Common myeloid progenitor, CD34-positive (primary cell): Measurements from ENCODE around the gene OMG.
"Not testable (repeated sequence)": the region's sequence is repeated elsewhere in the genome, so short reads cannot be mapped to it uniquely, and the experiment has no call there.

Experiments
- CTCF ChIA-PET: fragments of 350-600 bp; sonication (Branson Sonifier 250); formaldehyde crosslinking; loops from one replicate; lab custom pipeline; 2021; ENCODE audit warnings: antibody characterized with exemption; lab: Charles Lee
- POLR2A ChIA-PET: fragments of 350-600 bp; sonication (Branson Sonifier 250); formaldehyde crosslinking; loops from one replicate; lab custom pipeline; 2021; ENCODE audit warnings: antibody characterized with exemption; lab: Charles Lee
- DNase-seq, 3 donors: peaks; one replicate each; pipeline versions ENCODE4 v3.0.0 to v3.0.0-alpha.2; 2013
- H3K27ac ChIP-seq, 2 experiments: 1 replicate in 1 of 2; 2 replicates in 1 of 2; pipeline ENCODE4 v1.7.0; 2013; ENCODE audit warnings: inconsistent platforms in 2 of 2, low read length in 2 of 2, mild to moderate bottlenecking in 2 of 2, low read depth in 1 of 2, moderate library complexity in 1 of 2; ENCODE audit not compliant: severe bottlenecking in 2 of 2, insufficient read depth in 1 of 2, poor library complexity in 1 of 2
- H3K27me3 ChIP-seq, 5 experiments: replicated peaks in 2 of 5; 1 replicate in 3 of 5; 2 replicates in 2 of 5; pipeline versions ENCODE4 v1.6.1 to v1.7.0; 2013; ENCODE audit warnings: low read length in 4 of 5, mild to moderate bottlenecking in 2 of 5, moderate library complexity in 2 of 5, inconsistent platforms in 1 of 5; ENCODE audit not compliant: insufficient read depth in 5 of 5, control insufficient read depth in 4 of 5
- H3K36me3 ChIP-seq, 4 experiments: 1 replicate in 2 of 4; 2 replicates in 2 of 4; pipeline versions ENCODE4 v1.6.1 to v1.7.0; 2013; ENCODE audit warnings: low read length in 3 of 4, control low read depth in 1 of 4, mild to moderate bottlenecking in 1 of 4; ENCODE audit not compliant: control insufficient read depth in 4 of 4, insufficient read depth in 4 of 4
- H3K4me1 ChIP-seq, 4 experiments: 1 replicate in 3 of 4; 2 replicates in 1 of 4; pipeline versions ENCODE4 v1.6.1 to v1.7.1; 2013; ENCODE audit warnings: low read length in 3 of 4, mild to moderate bottlenecking in 3 of 4, control low read depth in 1 of 4, inconsistent platforms in 1 of 4, moderate library complexity in 1 of 4; ENCODE audit not compliant: control insufficient read depth in 4 of 4, insufficient read depth in 4 of 4; ENCODE audit errors: control extremely low read depth in 1 of 4
- H3K4me3 ChIP-seq, 7 experiments: 1 replicate in 4 of 7; 2 replicates in 3 of 7; pipeline versions ENCODE4 v1.5.1 to v1.7.0; 2013; ENCODE audit warnings: mild to moderate bottlenecking in 7 of 7, low read length in 6 of 7, moderate library complexity in 6 of 7, inconsistent platforms in 2 of 7, low read depth in 2 of 7, control low read depth in 1 of 7; ENCODE audit not compliant: insufficient read depth in 4 of 7, control insufficient read depth in 1 of 7; ENCODE audit errors: extremely low read depth in 1 of 7
- H3K9me3 ChIP-seq, 5 experiments: 1 replicate in 4 of 5; 2 replicates in 1 of 5; pipeline versions ENCODE4 v1.6.1 to v1.7.1; 2013; ENCODE audit warnings: low read length in 4 of 5, mild to moderate bottlenecking in 2 of 5, inconsistent platforms in 1 of 5, low read depth in 1 of 5, moderate library complexity in 1 of 5; ENCODE audit not compliant: control insufficient read depth in 4 of 5, insufficient read depth in 2 of 5; ENCODE audit errors: control extremely low read depth in 1 of 5
- WGBS: methylation state at CpG from one replicate; pipeline ENCODE4 v1.1.5; 2013; ENCODE audit not compliant: insufficient coverage; 5-methylcytosine and 5-hydroxymethylcytosine counted together

The OMG gene

GRCh38 chr17:31272803-31273202 is 24.2 kb downstream of the OMG start:
- ChIA-PET CTCF (no interaction called here), POLR2A (no interaction called here)
- H3K9me3 ChIP-seq, result no peaks in the 10 kb centered on the region
- H3K4me1 ChIP-seq, result peaks cover 0 to 8% (median 2%) of the 10 kb centered on the region in 4 experiments
- DNase-seq, result no peak
- H3K27ac ChIP-seq, result no peak overlapping the region
- no peak overlapping the region for H3K4me3 ChIP-seq
- H3K27me3 ChIP-seq, result no peaks in the 10 kb centered on the region
- peaks cover 3 to 37% (median 16%) of the 10 kb centered on the region in 4 experiments for H3K36me3 ChIP-seq

- CTCF ChIA-PET, result no interaction called here
- Histone ChIP-seq H3K9me3 (no peaks in the 10 kb centered on the region), H3K27me3 (no peaks in the 10 kb centered on the region), H3K27ac (no peak overlapping the region), H3K36me3 (peaks cover 3 to 33% (median 16%) of the 10 kb centered on the region in 4 experiments), H3K4me3 (no peak overlapping the region), H3K4me1 (peaks cover 0 to 8% (median 2%) of the 10 kb centered on the region in 4 experiments)
- no CpG with 5 or more reads among the region's 1 CpG for WGBS
- DNase-seq, result no peak
- POLR2A ChIA-PET, result no interaction called here
Measured at GRCh38 chr17:31272236-31272635, 24.8 kb downstream of the OMG start.

- POLR2A ChIA-PET, result no interaction called here
Measured at GRCh38 chr17:31269578-31269983, 27.5 kb downstream of the OMG start.

GRCh38 chr17:31269036-31269577 is 27.9 kb downstream of the OMG start:
- Histone ChIP-seq H3K27me3 (no peaks in the 10 kb centered on the region), H3K4me1 (peaks cover 0 to under 1% (median 0%) of the 10 kb centered on the region in 4 experiments), H3K27ac (no peak overlapping the region), H3K4me3 (no peak overlapping the region), H3K36me3 (peaks cover 3 to 27% (median 16%) of the 10 kb centered on the region in 4 experiments), H3K9me3 (no peaks in the 10 kb centered on the region)
- POLR2A ChIA-PET, result no interaction called here
- CTCF ChIA-PET, result interaction anchor here (1.0 to 1.9 kb wide), 3 partner anchors 11 to 103 kb away, joined by 3 to 9 read pairs (median 3); no protein-coding TSS in a partner anchor
- DNase-seq, result no peak
- 100% methylated on average over 1 of the region's 2 CpGs for WGBS

More at GRCh38 chr17:31269578-31269983, 27.5 kb downstream of the OMG start:
- no peak overlapping the region for H3K27ac ChIP-seq
- peaks cover 0 to 5% (median 2%) of the 10 kb centered on the region in 4 experiments for H3K4me1 ChIP-seq
- H3K27me3 ChIP-seq, result no peaks in the 10 kb centered on the region
- no peak overlapping the region for H3K4me3 ChIP-seq
- H3K9me3 ChIP-seq, result no peaks in the 10 kb centered on the region
- no peak for DNase-seq
- peaks cover 3 to 27% (median 16%) of the 10 kb centered on the region in 4 experiments for H3K36me3 ChIP-seq
- CTCF ChIA-PET, result interaction anchor here (0.6 to 1.9 kb wide), 4 partner anchors 10 to 414 kb away, joined by 3 to 9 read pairs (median 3); no protein-coding TSS in a partner anchor
- WGBS, result 100% methylated on average over 1 of the region's 1 CpG

- Histone ChIP-seq H3K4me1 (no peaks in the 10 kb centered on the region), H3K27ac (no peak overlapping the region), H3K9me3 (no peaks in the 10 kb centered on the region), H3K4me3 (no peak overlapping the region), H3K36me3 (peaks cover 5 to 28% (median 16%) of the 10 kb centered on the region in 4 experiments), H3K27me3 (no peaks in the 10 kb centered on the region)
- 87% methylated on average over 2 of the region's 2 CpGs for WGBS
- POLR2A ChIA-PET, result interaction anchor here (0.9 kb wide), 1 partner anchor 46 kb away, joined by 3 read pairs; no protein-coding TSS in a partner anchor
- DNase-seq, result peak; percentile 19 to 33 (median 27)
- CTCF ChIA-PET, result interaction anchor here (0.8 to 2.2 kb wide), 6 partner anchors 9 to 113 kb away, joined by 3 to 6 read pairs (median 4); no protein-coding TSS in a partner anchor
Measured at GRCh38 chr17:31266042-31266441, 31.0 kb downstream of the OMG start.

GRCh38 chr17:31262923-31263322 is 34.1 kb downstream of the OMG start:
- H3K27me3 ChIP-seq, CTCF ChIA-PET, DNase-seq, H3K4me1 ChIP-seq, H3K9me3 ChIP-seq, H3K4me3 ChIP-seq, POLR2A ChIA-PET, H3K27ac ChIP-seq: not testable (repeated sequence)
- peaks cover 2 to 17% (median 13%) of the 10 kb centered on the region in 4 experiments for H3K36me3 ChIP-seq
- no CpG with 5 or more reads among the region's 1 CpG for WGBS

GRCh38 chr17:31261601-31262000 is 35.4 kb downstream of the OMG start:
- H3K4me3 ChIP-seq, result no peak overlapping the region
- no peak for DNase-seq
- WGBS, result 71% methylated on average over 1 of the region's 1 CpG
- no peaks in the 10 kb centered on the region for H3K27me3 ChIP-seq
- peaks cover 2 to 15% (median 12%) of the 10 kb centered on the region in 4 experiments for H3K36me3 ChIP-seq
- H3K4me1 ChIP-seq, result peaks cover 0 to 4% (median 3%) of the 10 kb centered on the region in 4 experiments
- POLR2A ChIA-PET, result no interaction called here
- CTCF ChIA-PET, result no interaction called here
- H3K9me3 ChIP-seq, result no peaks in the 10 kb centered on the region
- no peak overlapping the region for H3K27ac ChIP-seq
